Parathyroid adenoma (tissue), 2 donors: Measurements from ENCODE around the gene CNP.

Source experiments
- H2AFZ ChIP-seq: fragments of 300-600 bp; sonication (generic); one replicate; pipeline ENCODE4 v1.7.0; 2017; ENCODE audit warnings: antibody characterized with exemption, mild to moderate bottlenecking
- H3K27ac ChIP-seq: fragments of 300-600 bp; sonication (generic); one replicate; pipeline ENCODE4 v1.7.0; 2017
- H3K27me3 ChIP-seq: fragments of 300-600 bp; sonication (generic); one replicate; pipeline ENCODE4 v1.7.0; 2017; ENCODE audit warnings: low read length; ENCODE audit not compliant: control insufficient read depth, insufficient read depth
- H3K36me3 ChIP-seq: fragments of 300-600 bp; sonication (generic); one replicate; pipeline ENCODE4 v1.7.0; 2017; ENCODE audit warnings: low read length; ENCODE audit not compliant: control insufficient read depth, insufficient read depth
- H3K4me1 ChIP-seq: fragments of 300-600 bp; sonication (generic); one replicate; pipeline ENCODE4 v1.7.0; 2017; ENCODE audit warnings: control low read depth
- H3K4me2 ChIP-seq: fragments of 300-600 bp; sonication (generic); one replicate; pipeline ENCODE4 v1.7.0; 2017; ENCODE audit warnings: low read length
- H3K4me3 ChIP-seq: fragments of 300-600 bp; sonication (generic); one replicate; pipeline ENCODE4 v1.7.0; 2017; ENCODE audit warnings: low read depth, low read length
- H3K79me2 ChIP-seq: fragments of 300-600 bp; sonication (generic); one replicate; pipeline ENCODE4 v1.7.0; 2017; ENCODE audit warnings: control low read depth
- H3K9ac ChIP-seq: fragments of 300-600 bp; sonication (generic); one replicate; pipeline ENCODE4 v1.7.0; 2017; ENCODE audit warnings: mild to moderate bottlenecking
- H3K9me3 ChIP-seq: fragments of 300-600 bp; sonication (generic); one replicate; pipeline ENCODE4 v1.7.0; 2017; ENCODE audit warnings: low read length; ENCODE audit not compliant: control insufficient read depth
- CTCF ChIP-seq: fragments of 300-600 bp; sonication (generic); IDR thresholded peaks from one replicate; pipeline ENCODE4 v1.7.0; 2017; ENCODE audit warnings: antibody characterized with exemption, mild to moderate bottlenecking
- donor health status: primary hyperparathyroidism.

Gene CNP

GRCh38 chr17:41965694-41966462 is 717 bp upstream of the CNP start:
- no peak overlapping the region for H3K9ac ChIP-seq
- H3K4me1 ChIP-seq, result peaks cover 6% of the 10 kb centered on the region
- H3K27ac ChIP-seq, result peak overlapping the region; percentile 82
- H3K9me3 ChIP-seq, result no peaks in the 10 kb centered on the region
- H3K4me3 ChIP-seq, result peak overlapping the region; percentile 83
- no peaks in the 10 kb centered on the region for H3K27me3 ChIP-seq
- peak overlapping the region; percentile 86 for H2AFZ ChIP-seq
- no peaks in the 10 kb centered on the region for H3K79me2 ChIP-seq
- H3K36me3 ChIP-seq, result no peaks in the 10 kb centered on the region
- TF ChIP-seq CTCF, result no peak
- H3K4me2 ChIP-seq, result peak overlapping the region; percentile 80

GRCh38 chr17:41967141-41967920 is 736 bp downstream of the CNP start:
- Histone ChIP-seq H3K4me1 (peaks cover 6% of the 10 kb centered on the region), H3K27me3 (no peaks in the 10 kb centered on the region)
- TF ChIP-seq CTCF, result no peak

GRCh38 chr17:41967921-41968578 is 1.5 kb downstream of the CNP start:
- Histone ChIP-seq H3K9me3 (no peaks in the 10 kb centered on the region), H3K27ac (peak overlapping the region; percentile 3), H3K79me2 (no peaks in the 10 kb centered on the region), H3K4me3 (no peak overlapping the region), H3K9ac (no peak overlapping the region), H3K27me3 (no peaks in the 10 kb centered on the region), H2AFZ (no peak overlapping the region), H3K36me3 (no peaks in the 10 kb centered on the region), H3K4me1 (peaks cover 6% of the 10 kb centered on the region), H3K4me2 (peak overlapping the region; percentile 96)
- no peak for TF ChIP-seq CTCF

More at GRCh38 chr17:41967141-41967920, 736 bp downstream of the CNP start:
- H2AFZ ChIP-seq, result peak overlapping the region; percentile 86
- no peaks in the 10 kb centered on the region for H3K36me3 ChIP-seq
- H3K4me3 ChIP-seq, result peak overlapping the region; percentile 83
- H3K9me3 ChIP-seq, result no peaks in the 10 kb centered on the region
- no peaks in the 10 kb centered on the region for H3K79me2 ChIP-seq
- peak overlapping the region; percentile 96 for H3K4me2 ChIP-seq
- H3K9ac ChIP-seq, result peak overlapping the region; percentile 41
- peak overlapping the region; percentile 82 for H3K27ac ChIP-seq

- H3K4me2 ChIP-seq, result no peak overlapping the region
- peaks cover 6% of the 10 kb centered on the region for H3K4me1 ChIP-seq
- no peaks in the 10 kb centered on the region for H3K27me3 ChIP-seq
- H3K9ac ChIP-seq, result no peak overlapping the region
- no peaks in the 10 kb centered on the region for H3K79me2 ChIP-seq
- no peak overlapping the region for H2AFZ ChIP-seq
- no peak overlapping the region for H3K27ac ChIP-seq
- no peaks in the 10 kb centered on the region for H3K36me3 ChIP-seq
- H3K9me3 ChIP-seq, result no peaks in the 10 kb centered on the region
- TF ChIP-seq CTCF, result no peak
- H3K4me3 ChIP-seq, result no peak overlapping the region
Observed at GRCh38 chr17:41968676-41969075, 2.1 kb downstream of the CNP start.
